Activated naive CD8-positive, alpha-beta T cell treated with anti-CD3 and anti-CD28 coated beads, Interleukin-2, amount 10 ng/mL, durations not matched to agents 7 days and 5 days (primary cell): Measurements from ENCODE around the gene SCG5. TPM values are rescaled to one million over a fixed set of nuclear protein-coding genes. Genes with fewer than 3 reads are reported as not detected.

ENCODE experiments used
- ATAC-seq: fragments of 150-1000 bp; cut with Tn5 transposase; one replicate; pipeline ENCODE4 v1.10.0; 2021; ENCODE audit warnings: low read depth, moderate library complexity
- POLR2A ChIA-PET: fragments of 350-600 bp; sonication (Branson Sonifier 250); formaldehyde crosslinking; loops from one replicate; lab custom pipeline; 2021; ENCODE audit warnings: antibody characterized with exemption; lab: Charles Lee
- DNase-seq: peaks from one replicate; pipeline ENCODE4 v3.0.0; 2021
- H3K27ac Mint-ChIP-seq: one replicate; pipeline ENCODE4 v1.8.0; 2022; ENCODE audit warnings: mild to moderate bottlenecking, mixed read lengths
- H3K27me3 Mint-ChIP-seq: one replicate; pipeline ENCODE4 v1.8.0; 2022; ENCODE audit warnings: mild to moderate bottlenecking, moderate library complexity, mixed read lengths
- H3K36me3 Mint-ChIP-seq: one replicate; pipeline ENCODE4 v1.8.0; 2021; ENCODE audit warnings: mild to moderate bottlenecking, mixed read lengths
- H3K4me1 Mint-ChIP-seq: one replicate; pipeline ENCODE4 v1.8.0; 2021; ENCODE audit warnings: mixed read lengths
- H3K4me3 Mint-ChIP-seq: one replicate; pipeline ENCODE4 v1.8.0; 2022; ENCODE audit warnings: mild to moderate bottlenecking, moderate library complexity, mixed read lengths
- H3K9me3 Mint-ChIP-seq: one replicate; pipeline ENCODE4 v1.8.0; 2021; ENCODE audit warnings: mixed read lengths
- total RNA-seq, 2 experiments: library from RNA; stranded (reverse); gene quantifications; one replicate each; pipeline ENCODE4 v1.2.3, GENCODE V29; 2021

SCG5 gene
- total RNA-seq, 2 experiments from 2014 or later, result 2.7 to 2.8 TPM

DNA sequence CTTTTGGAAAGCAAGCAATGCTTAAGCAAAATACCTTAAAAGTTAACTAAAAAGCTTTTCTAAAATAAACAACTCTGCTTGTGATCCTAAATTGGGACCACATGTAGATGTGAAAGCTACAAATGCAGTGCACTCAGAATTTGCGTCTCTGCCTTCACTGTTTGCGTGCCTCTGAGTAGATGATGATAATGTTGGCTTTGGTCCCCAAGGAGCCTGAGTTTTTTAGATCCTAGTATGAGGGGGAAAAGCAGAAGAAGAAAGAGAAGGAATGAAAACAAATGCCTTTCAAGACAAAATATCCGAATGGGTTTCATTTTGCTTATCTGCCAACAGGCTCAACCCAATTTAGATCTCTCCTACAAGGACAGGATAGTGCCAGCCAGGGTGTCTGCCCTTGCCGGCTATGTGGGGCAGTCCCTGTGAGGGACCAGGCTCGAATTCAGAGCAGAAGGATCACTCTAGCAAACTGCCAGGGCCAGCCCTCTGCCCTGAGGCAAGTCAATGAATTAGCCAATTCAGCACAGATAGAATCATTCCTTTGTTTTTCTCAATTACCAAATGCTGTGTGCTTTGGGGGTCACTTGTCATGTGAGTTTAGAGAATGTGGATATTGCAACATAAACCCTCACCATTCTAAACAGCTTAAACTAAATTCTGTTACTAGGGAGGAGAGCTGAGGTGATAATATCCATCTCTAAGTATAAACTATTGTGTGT lies 28.5 kb downstream of the SCG5 start:
- Mint-ChIP-seq H3K27ac (no peak overlapping the region), H3K4me3 (no peak overlapping the region)
- POLR2A ChIA-PET, result interaction anchor here (0.7 kb wide), 1 partner anchor 76 kb away, joined by 4 read pairs; no protein-coding TSS in a partner anchor

DNA sequence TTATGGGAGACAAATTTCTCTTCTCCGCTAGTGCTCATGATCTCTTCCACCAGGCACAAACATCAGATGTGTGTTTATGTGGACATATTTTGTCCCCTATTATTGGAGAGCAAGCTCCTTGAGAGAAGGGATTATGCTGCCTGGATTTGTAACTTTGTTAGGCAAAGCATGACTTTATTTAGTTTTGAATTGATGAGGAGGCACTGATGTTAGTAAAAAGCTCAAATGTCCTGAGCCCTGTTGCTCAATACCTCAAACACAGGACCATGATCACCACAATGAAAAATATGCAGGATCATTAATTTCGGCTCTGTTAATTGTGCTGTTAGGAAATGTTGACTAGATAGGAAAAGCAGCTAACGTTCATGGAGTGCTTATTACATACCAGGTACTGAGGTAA lies 29.1 kb downstream of the SCG5 start:
- H3K27ac Mint-ChIP-seq, result no peak overlapping the region
- no peaks in the 10 kb centered on the region for H3K4me1 Mint-ChIP-seq
- H3K27me3 Mint-ChIP-seq, result no peaks in the 10 kb centered on the region
- no peaks in the 10 kb centered on the region for H3K9me3 Mint-ChIP-seq
- no peak overlapping the region for H3K4me3 Mint-ChIP-seq
- H3K36me3 Mint-ChIP-seq, result peaks cover 8% of the 10 kb centered on the region
- DNase-seq (no peak), ATAC-seq (no peak)
- POLR2A ChIA-PET, result no interaction called here

More for the DNA sequence above, 28.5 kb downstream of the SCG5 start:
- ATAC-seq (no peak), DNase-seq (no peak)
- Mint-ChIP-seq H3K4me1 (no peaks in the 10 kb centered on the region), H3K27me3 (no peaks in the 10 kb centered on the region), H3K36me3 (peaks cover 5% of the 10 kb centered on the region), H3K9me3 (no peaks in the 10 kb centered on the region)

DNA sequence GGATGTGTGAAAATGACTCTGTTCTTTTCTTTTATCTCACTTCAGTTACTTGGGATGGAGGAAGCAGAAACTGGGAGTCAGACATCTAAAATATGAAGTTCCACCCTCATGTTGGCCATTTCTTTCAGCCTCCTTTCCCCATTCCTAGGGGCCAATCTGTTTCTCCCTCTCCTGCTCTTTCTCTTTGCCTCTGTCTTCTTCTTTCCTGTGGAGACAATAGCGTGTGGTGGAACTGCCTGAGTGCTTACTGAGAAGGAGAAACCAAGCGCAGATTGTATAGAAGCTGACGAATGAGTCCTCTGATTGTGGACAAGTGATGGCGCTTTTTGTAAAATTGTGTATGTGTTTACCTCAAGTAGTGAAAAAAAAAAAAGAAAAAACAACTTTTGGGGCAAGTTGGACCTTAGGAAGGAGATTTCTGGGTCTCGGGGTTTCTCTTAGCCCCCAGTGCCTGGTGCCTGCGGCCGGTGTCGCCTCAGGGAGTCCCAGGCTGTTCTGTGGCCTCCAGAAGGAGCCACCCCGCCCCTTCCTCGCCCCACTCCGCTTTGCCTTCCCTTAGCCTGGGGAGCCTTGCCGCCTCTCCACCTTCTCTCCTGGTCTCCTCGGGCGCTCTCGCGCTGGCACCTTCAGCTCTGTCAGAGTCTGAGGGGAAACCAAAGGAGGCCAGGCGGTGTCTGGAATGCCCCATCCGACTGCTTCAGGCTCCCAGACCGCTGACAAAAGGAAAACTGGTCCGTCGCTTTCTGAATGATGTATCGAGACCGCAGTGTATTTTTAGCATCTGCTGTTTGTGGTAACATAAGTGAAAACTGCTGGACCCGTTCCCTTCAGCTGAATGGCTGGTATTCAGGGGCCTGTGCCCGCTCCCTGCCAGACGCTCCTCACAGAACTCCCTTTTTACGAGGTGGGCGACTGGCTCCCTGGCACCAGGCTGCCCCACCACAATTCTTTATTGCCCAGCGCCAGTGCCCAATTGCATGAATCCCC lies 30.1 kb downstream of the SCG5 start:
- ATAC-seq (no peak), DNase-seq (no peak)
- H3K36me3 Mint-ChIP-seq, result peaks cover 8% of the 10 kb centered on the region
- no peak overlapping the region for H3K27ac Mint-ChIP-seq
- H3K4me3 Mint-ChIP-seq, result no peak overlapping the region
- no peaks in the 10 kb centered on the region for H3K4me1 Mint-ChIP-seq
- no peaks in the 10 kb centered on the region for H3K9me3 Mint-ChIP-seq
- H3K27me3 Mint-ChIP-seq, result no peaks in the 10 kb centered on the region
- POLR2A ChIA-PET, result interaction anchor here (1.0 kb wide), 1 partner anchor 8 kb away, joined by 3 read pairs; no protein-coding TSS in a partner anchor

DNA sequence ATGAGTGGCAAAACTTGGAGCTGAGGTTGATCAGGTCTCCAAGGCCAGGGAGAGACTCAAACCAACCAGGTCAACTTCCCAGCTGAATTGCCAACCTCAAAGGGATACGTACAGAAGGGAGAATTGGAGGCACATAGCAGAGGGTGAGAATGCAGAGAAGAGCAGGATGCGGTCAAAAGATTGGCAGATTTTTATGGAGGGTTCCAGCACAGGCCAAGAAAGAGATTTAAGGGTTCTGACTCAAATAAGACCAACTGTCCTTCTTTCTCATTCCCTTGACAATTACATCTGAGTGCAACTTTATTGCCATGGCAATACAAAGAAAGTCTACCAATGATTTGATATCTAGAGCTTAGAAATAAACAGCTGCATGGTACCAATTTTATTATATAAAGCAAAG lies 33.2 kb downstream of the SCG5 start:
- ATAC-seq (no peak), DNase-seq (no peak)
- no peak overlapping the region for H3K4me3 Mint-ChIP-seq
- no peaks in the 10 kb centered on the region for H3K27me3 Mint-ChIP-seq
- H3K9me3 Mint-ChIP-seq, result no peaks in the 10 kb centered on the region
- H3K27ac Mint-ChIP-seq, result no peak overlapping the region
- H3K4me1 Mint-ChIP-seq, result no peaks in the 10 kb centered on the region
- POLR2A ChIA-PET, result no interaction called here
- peaks cover 2% of the 10 kb centered on the region for H3K36me3 Mint-ChIP-seq

DNA sequence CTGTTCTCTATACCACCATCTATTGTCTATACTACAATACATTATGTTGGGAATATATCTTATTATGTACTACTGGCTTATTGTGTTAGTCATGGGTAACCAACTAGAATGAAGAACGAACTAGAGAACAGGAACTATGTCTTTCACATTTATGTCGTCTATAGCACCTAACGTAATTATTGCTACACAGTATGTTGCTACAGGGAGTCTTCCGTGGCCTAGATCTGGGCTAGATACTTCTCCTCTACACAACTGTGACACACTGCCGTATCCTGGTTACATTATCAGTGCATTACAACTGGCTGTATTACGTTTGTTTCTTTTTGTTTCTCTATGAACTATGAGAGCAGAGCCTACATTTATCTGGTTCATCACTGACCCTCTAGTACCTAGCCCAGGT lies 34.0 kb downstream of the SCG5 start:
- ATAC-seq, result no peak
- POLR2A ChIA-PET, result no interaction called here

DNA sequence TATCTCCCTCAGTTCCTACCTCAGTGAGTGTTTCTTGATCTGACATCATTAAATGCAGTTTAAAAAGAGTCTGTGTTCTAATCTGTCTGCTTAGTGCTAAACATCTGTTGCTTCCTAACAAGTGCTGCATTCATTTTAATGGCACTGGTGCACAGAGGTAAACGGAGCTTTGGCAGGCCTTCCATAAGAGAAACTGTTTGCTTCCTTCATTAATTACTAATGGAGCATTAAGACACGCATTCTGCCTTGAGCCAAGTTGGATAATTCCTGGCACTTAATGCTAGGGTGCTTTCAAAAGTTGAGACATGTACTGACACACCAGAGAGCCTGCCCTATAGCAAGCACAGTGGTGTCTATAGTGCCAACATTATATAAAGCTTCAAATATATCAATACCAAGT lies 34.7 kb downstream of the SCG5 start:
- POLR2A ChIA-PET, result no interaction called here
- H3K4me1 Mint-ChIP-seq, result no peaks in the 10 kb centered on the region
- H3K9me3 Mint-ChIP-seq, result no peaks in the 10 kb centered on the region
- H3K27me3 Mint-ChIP-seq, result no peaks in the 10 kb centered on the region
- DNase-seq, result no peak
- no peak for ATAC-seq
- no peak overlapping the region for H3K4me3 Mint-ChIP-seq
- no peak overlapping the region for H3K27ac Mint-ChIP-seq
- H3K36me3 Mint-ChIP-seq, result peaks cover 5% of the 10 kb centered on the region

More for the DNA sequence above, 34.0 kb downstream of the SCG5 start:
- H3K36me3 Mint-ChIP-seq, result peaks cover 4% of the 10 kb centered on the region
- no peaks in the 10 kb centered on the region for H3K4me1 Mint-ChIP-seq
- H3K4me3 Mint-ChIP-seq, result no peak overlapping the region
- DNase-seq, result no peak
- H3K27ac Mint-ChIP-seq, result no peak overlapping the region
- no peaks in the 10 kb centered on the region for H3K9me3 Mint-ChIP-seq
- H3K27me3 Mint-ChIP-seq, result no peaks in the 10 kb centered on the region

DNA sequence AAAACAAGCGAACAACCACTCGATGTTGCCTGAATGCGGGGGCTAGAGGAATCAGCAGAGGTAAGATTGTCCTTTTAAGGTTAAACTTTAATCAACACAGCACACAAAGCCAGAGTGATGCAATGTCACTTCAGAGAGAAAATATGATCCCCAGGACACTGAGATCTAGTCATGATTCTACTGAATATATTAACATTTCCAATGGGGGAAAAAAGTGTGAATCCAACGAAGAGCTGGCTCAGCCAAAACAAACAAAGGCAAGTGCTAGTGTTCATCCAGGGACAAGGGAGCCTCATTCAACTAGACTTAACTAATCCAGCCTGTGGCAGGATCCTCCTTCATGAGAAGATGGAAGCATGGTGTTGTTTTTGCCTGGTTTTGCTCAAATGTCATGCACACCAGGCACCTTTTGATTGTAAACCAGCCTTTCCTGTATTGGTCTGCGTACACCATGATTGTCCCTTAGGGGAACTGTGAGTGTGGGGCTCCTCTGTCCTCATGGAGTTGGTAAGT lies 35.8 kb downstream of the SCG5 start:
- ATAC-seq (no peak), DNase-seq (no peak)
- Mint-ChIP-seq H3K4me1 (no peaks in the 10 kb centered on the region), H3K4me3 (no peak overlapping the region), H3K27ac (no peak overlapping the region), H3K27me3 (no peaks in the 10 kb centered on the region), H3K9me3 (no peaks in the 10 kb centered on the region), H3K36me3 (peaks cover 5% of the 10 kb centered on the region)
- POLR2A ChIA-PET, result no interaction called here

DNA sequence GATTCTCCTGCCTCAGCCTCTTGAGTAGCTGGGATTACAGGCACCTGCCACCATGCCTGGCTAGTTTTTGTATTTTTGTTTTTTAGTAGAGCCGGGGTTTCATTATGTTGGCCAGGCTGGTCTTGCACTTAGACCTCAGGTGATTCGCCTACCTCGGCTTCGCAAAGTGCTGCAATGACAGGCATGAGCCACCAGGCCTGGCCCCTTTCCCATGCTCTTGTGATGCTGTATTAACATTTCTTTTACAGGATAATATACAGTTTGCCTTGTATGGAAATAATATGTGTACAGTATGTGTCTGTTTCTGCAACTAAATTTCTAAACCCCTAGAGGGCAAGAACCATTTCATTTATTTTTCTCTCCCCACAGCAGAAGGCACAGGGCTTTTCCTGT lies 37.8 kb downstream of the SCG5 start:
- Mint-ChIP-seq H3K27me3 (no peaks in the 10 kb centered on the region), H3K4me1 (peaks cover 10% of the 10 kb centered on the region), H3K9me3 (no peaks in the 10 kb centered on the region), H3K27ac (no peak overlapping the region), H3K36me3 (peaks cover 15% of the 10 kb centered on the region), H3K4me3 (no peak overlapping the region)
- DNase-seq, result no peak
- no peak for ATAC-seq
- POLR2A ChIA-PET, result no interaction called here

DNA sequence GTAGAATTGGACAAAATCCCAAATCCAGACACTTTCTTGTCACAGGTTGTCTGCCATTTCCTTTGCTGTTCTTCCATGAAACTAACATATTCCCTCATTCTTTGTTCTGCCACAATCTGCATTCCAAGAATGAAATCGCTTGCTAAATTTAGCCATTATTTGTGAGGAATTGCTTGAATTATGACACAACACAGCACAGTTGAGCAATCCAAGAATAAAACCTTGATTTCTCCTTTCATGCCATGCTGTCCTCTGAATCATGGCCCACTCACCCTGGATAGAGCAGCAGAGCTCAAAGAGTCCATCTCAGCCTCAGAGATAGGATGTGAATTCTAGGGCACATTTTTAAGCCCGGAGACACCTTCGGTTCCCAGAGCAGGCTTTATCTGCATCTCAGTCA lies 41.1 kb downstream of the SCG5 start:
- Mint-ChIP-seq H3K4me3 (no peak overlapping the region), H3K36me3 (peaks cover 21% of the 10 kb centered on the region), H3K4me1 (peaks cover 13% of the 10 kb centered on the region), H3K27me3 (no peaks in the 10 kb centered on the region), H3K27ac (no peak overlapping the region), H3K9me3 (no peaks in the 10 kb centered on the region)
- POLR2A ChIA-PET, result no interaction called here
- DNase-seq (no peak), ATAC-seq (no peak)

DNA sequence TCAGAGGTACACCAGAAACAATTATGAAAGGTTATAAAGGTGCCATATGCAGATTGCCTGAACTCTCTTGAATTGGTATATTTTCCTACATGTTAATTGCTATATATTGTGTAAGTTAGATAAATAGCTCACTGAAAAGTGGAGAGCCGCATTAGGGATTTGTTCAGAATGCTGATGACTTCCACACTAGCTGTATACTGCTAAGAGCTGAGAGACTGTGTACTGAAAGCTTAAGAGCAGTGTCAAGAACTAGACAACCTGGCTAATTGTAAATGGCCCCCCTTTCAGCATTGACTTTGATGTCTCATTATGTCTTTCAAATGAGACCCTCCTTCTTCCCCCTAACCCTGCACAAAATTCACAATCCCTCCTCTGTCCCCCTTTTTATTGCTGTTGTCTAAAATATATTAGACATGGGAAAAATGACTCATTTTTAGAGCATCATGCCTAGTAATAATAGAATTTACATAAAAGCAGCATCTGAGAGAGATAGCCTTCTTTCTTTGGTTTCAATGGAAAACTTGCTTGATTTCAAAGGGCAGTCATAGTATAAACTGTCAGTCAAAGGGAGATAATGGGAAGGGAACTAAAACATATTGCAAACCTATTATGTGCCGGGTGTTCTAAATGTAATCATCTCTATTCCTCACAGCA lies 41.6 kb downstream of the SCG5 start:
- no peaks in the 10 kb centered on the region for H3K27me3 Mint-ChIP-seq
- H3K4me3 Mint-ChIP-seq, result no peak overlapping the region
- no peaks in the 10 kb centered on the region for H3K9me3 Mint-ChIP-seq
- peaks cover 21% of the 10 kb centered on the region for H3K36me3 Mint-ChIP-seq
- DNase-seq (no peak), ATAC-seq (no peak)
- H3K4me1 Mint-ChIP-seq, result peaks cover 13% of the 10 kb centered on the region
- POLR2A ChIA-PET, result no interaction called here
- H3K27ac Mint-ChIP-seq, result no peak overlapping the region

DNA sequence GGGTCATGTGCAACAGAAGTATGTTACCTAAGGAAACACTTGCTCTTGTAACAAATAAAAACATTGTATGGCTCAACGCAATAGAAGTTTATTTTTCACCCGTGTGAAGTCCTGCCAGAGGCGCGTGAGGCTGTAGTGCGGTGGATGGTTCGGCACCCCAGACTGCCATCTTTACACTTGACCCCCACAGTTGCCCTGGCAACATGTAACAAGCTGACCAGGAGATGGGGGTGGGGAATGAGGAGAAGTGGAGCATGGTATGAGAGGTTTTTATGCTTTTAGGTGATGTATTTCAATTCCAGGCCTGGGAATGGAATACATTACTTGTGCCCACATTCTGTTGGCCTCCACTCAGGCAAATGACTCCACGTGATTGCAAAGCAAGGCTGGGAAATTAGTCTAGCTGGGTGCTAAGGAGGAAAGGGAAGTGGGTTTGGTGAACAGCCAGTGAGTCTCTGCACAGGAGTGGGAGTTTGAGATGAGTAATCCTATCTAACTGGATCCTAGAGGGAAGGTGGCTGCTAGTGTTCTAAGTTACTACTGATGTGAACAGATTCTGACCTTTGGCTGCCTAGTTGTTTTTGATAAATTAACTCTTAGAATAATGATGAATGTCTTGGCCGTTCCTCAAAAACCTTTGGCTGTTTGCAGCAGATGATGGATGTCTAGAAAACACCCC lies 42.5 kb downstream of the SCG5 start:
- Mint-ChIP-seq H3K27me3 (no peaks in the 10 kb centered on the region), H3K36me3 (peaks cover 21% of the 10 kb centered on the region), H3K9me3 (no peaks in the 10 kb centered on the region), H3K4me1 (peaks cover 13% of the 10 kb centered on the region), H3K27ac (no peak overlapping the region), H3K4me3 (no peak overlapping the region)
- ATAC-seq (no peak), DNase-seq (no peak)
- POLR2A ChIA-PET, result no interaction called here

DNA sequence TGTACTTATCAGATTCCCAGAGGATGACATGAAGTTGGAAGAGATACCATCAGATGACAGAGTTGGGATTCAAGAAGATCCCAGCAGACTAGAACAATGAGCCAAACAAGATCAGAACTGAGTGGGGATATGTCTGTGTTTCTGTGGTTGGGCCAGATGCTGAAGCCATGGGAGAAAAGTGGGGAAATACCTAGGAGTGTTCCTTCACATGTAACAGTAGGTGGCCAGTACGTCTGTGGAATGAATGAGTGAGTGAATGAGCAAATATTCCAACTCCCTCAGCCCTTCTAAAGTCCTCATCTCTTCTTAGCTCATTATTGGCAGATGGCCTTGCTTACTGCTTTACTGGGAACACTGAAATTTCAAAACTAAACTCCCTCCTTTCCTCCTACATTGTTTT lies 44.1 kb downstream of the SCG5 start:
- H3K9me3 Mint-ChIP-seq, result no peaks in the 10 kb centered on the region
- ATAC-seq, result no peak
- no peak overlapping the region for H3K4me3 Mint-ChIP-seq
- peaks cover 18% of the 10 kb centered on the region for H3K36me3 Mint-ChIP-seq
- peaks cover 13% of the 10 kb centered on the region for H3K4me1 Mint-ChIP-seq
- H3K27ac Mint-ChIP-seq, result no peak overlapping the region
- no peaks in the 10 kb centered on the region for H3K27me3 Mint-ChIP-seq
- no peak for DNase-seq
- POLR2A ChIA-PET, result no interaction called here

DNA sequence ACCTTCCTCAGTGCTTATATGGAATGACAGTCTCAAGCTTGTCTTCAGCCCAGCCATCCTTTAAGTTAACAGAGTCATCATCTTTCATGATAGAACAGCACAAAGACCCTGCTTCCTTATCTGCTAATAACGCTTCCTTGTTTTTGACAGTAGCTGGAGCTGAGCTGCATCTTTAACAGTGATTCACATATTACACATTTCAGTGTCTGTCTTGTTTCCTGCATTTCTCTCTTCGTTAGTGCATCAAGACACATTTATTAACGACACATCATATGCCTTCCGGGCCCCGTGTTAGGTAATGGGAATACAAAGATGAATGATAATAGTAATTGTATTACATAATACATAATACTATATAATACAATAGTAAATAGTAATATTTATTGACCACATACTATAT lies 46.0 kb downstream of the SCG5 start:
- DNase-seq (no peak), ATAC-seq (no peak)
- Mint-ChIP-seq H3K36me3 (peaks cover 18% of the 10 kb centered on the region), H3K4me3 (no peak overlapping the region), H3K4me1 (peaks cover 13% of the 10 kb centered on the region), H3K27ac (no peak overlapping the region), H3K27me3 (no peaks in the 10 kb centered on the region), H3K9me3 (no peaks in the 10 kb centered on the region)
- POLR2A ChIA-PET, result no interaction called here
